A549 treated with Hydrocortisone at 1 μM for 4 hours (cell line): ENCODE measurements around the gene NFATC3. TPM values are rescaled to one million over a fixed set of nuclear protein-coding genes. Genes with fewer than 3 reads are reported as not detected.

Experiments
- total RNA-seq: library from RNA; stranded (reverse); fragments of 200-300 nt; extraction: Qiagen RNA extraction; gene quantifications from 5 replicates; pipeline ENCODE4 v1.2.3, GENCODE V29; 2022

Gene NFATC3
- 12.8 to 16.1 TPM (median 14.0 TPM) in 5 replicates for total RNA-seq

DNA sequence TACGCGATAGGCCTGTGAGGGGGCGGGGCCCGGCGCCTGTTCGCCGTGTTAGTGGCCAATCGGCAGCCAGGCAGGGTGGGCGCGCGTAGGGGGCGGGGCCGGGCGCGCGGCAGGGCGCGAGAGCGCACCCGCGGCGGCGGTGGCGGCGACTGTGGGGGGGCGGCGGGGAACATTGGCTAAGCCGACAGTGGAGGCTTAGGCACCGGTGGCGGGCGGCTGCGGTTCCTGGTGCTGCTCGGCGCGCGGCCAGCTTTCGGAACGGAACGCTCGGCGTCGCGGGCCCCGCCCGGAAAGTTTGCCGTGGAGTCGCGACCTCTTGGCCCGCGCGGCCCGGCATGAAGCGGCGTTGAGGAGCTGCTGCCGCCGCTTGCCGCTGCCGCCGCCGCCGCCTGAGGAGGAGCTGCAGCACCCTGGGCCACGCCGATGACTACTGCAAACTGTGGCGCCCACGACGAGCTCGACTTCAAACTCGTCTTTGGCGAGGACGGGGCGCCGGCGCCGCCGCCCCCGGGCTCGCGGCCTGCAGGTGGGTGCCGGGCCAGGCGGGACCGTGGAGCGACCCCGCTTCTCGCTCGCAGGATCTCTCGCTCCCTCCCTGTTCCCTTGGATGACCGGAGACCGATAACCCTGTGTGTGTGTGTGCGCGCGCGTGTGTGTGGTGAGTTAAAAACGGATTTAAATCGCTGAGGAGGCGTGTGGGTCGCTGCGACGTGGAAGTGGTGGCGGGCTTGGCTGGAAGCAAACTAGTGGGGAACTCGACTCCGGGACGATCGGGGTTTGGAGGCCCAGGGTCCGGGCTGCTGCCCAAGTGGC, at the start of gene NFATC3:
TSS of gene NFATC3 (plus strand) at position 112 of the 813 bp plus-strand sequence. CDS start at position 424, 312 bp downstream.

DNA sequence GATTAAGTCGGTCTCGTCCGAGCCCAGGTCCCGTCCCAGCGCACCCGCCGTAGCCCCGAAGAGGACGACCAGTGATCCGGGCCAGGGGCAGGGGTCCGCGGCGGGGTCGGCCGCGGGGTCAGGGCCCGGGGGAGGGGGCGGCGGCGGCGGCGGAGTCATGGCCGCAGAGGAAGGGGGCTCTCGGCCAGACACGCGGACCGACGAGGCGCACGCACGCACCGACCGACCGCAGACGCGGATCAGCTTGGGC, 150.6 kb downstream of the NFATC3 start, which contains the start of gene ESRP2:
TSS of gene ESRP2 (minus strand) at position 241 of the 250 bp plus-strand sequence. CDS start at position 159, 82 bp downstream.

GRCh38 chr16:68244903-68245853, 160.0 kb downstream of the NFATC3 start, which contains the start of gene PLA2G15:
TSS of gene PLA2G15 (plus strand) at chr16:68245373. CDS start at chr16:68245427, 54 bp downstream.

GRCh38 chr16:68264128-68265077, 179.2 kb downstream of the NFATC3 start, which contains the start of gene SLC7A6:
TSS of gene SLC7A6 (plus strand) at chr16:68264526. CDS start at chr16:68274727, 10,201 bp downstream.

Other genes with a start within 250 kb of the NFATC3 start
- 30.7 to 42.9 TPM (median 39.1 TPM) in 5 replicates for gene THAP11, start 243.1 kb upstream of the NFATC3 start, total RNA-seq
- gene NUTF2, start 238.4 kb upstream of the NFATC3 start, total RNA-seq, result 230 to 249 TPM (median 238 TPM) in 5 replicates
- 24.3 to 27.5 TPM (median 26.6 TPM) in 5 replicates for gene CENPT, start 237.7 kb upstream of the NFATC3 start, total RNA-seq
- gene EDC4, start 212.3 kb upstream of the NFATC3 start, total RNA-seq, result 55.4 to 57.6 TPM (median 56.0 TPM) in 5 replicates
- 0.17 to 0.32 TPM (median 0.23 TPM) in 3 of 5 replicates, not detected in the others for gene NRN1L, start 200.5 kb upstream of the NFATC3 start, total RNA-seq
- gene PSKH1, start 192.1 kb upstream of the NFATC3 start, total RNA-seq, result 13.2 to 16.0 TPM (median 14.7 TPM) in 5 replicates
- 1.1 to 2.0 TPM (median 1.5 TPM) in 5 replicates for gene CTRL, start 153.5 kb upstream of the NFATC3 start, total RNA-seq
- 35.7 to 57.9 TPM (median 49.6 TPM) in 5 replicates for gene PSMB10, start 148.5 kb upstream of the NFATC3 start, total RNA-seq
- gene LCAT, start 141.2 kb upstream of the NFATC3 start, total RNA-seq, result 8.2 to 13.3 TPM (median 11.3 TPM) in 5 replicates
- gene SLC12A4, start 116.7 kb upstream of the NFATC3 start, total RNA-seq, result 26.4 to 33.2 TPM (median 30.0 TPM) in 5 replicates
- gene DPEP3, start 104.9 kb upstream of the NFATC3 start, total RNA-seq, result not detected in 5 replicates
- gene DPEP2, start 85.9 kb upstream of the NFATC3 start, total RNA-seq, result not detected in 5 replicates
- not detected in 5 replicates for gene DPEP2NB, start 69.5 kb upstream of the NFATC3 start, total RNA-seq
- 18.4 to 21.0 TPM (median 20.7 TPM) in 5 replicates for gene DDX28, start 62.1 kb upstream of the NFATC3 start, total RNA-seq
- 16.6 to 18.5 TPM (median 17.3 TPM) in 5 replicates for gene DUS2, start 62.1 kb upstream of the NFATC3 start, total RNA-seq
- gene ESRP2, start 150.8 kb downstream of the NFATC3 start, total RNA-seq, result 0.08 to 0.22 TPM (median 0.09 TPM) in 5 replicates
- 13.3 to 17.0 TPM (median 16.0 TPM) in 5 replicates for gene PLA2G15, start 160.0 kb downstream of the NFATC3 start, total RNA-seq
- 30.2 to 39.3 TPM (median 32.9 TPM) in 5 replicates for gene SLC7A6, start 179.2 kb downstream of the NFATC3 start, total RNA-seq
- gene SLC7A6OS, start 225.6 kb downstream of the NFATC3 start, total RNA-seq, result 10.8 to 12.6 TPM (median 12.2 TPM) in 5 replicates
- gene PRMT7, start 225.6 kb downstream of the NFATC3 start, total RNA-seq, result 29.3 to 34.9 TPM (median 30.2 TPM) in 5 replicates